PC-9 (cell line): ENCODE data around the gene INTS7. TPM values are rescaled to one million over a fixed set of nuclear protein-coding genes. Genes with fewer than 3 reads are reported as not detected.
"Not testable (repeated sequence)": the region's sequence is repeated elsewhere in the genome, so short reads cannot be mapped to it uniquely, and the experiment has no call there.

ENCODE experiments used
- BruUV-seq: library from RNA; stranded (reverse); fragments of 400-500 nt; replicated peaks from 2 replicates; lab custom pipeline; 2021; lab: Mats Ljungman, UMichigan
- CTCF ChIA-PET: fragments of 300-600 bp; sonication (Branson Sonifier 250); formaldehyde crosslinking; loops from one replicate; lab custom pipeline; 2022; ENCODE audit warnings: antibody characterized with exemption; lab: Charles Lee
- POLR2A ChIA-PET: fragments of 300-600 bp; sonication (Branson Sonifier 250); formaldehyde crosslinking; loops from one replicate; lab custom pipeline; 2022; ENCODE audit warnings: antibody characterized with exemption; ENCODE audit not compliant: unreplicated experiment; lab: Charles Lee
- DNase-seq, 2 experiments: peaks; one replicate each; pipeline versions ENCODE4 v3.0.0 to v3.0.0-alpha.2; 2015 to 2022; ENCODE audit warnings: mixed read lengths in 1 of 2
- H2AFZ ChIP-seq: fragments of 200-600 bp; sonication (generic); 2 replicates; pipeline ENCODE4 v1.8.1; 2017; ENCODE audit warnings: antibody characterized with exemption
- H3F3A ChIP-seq: fragments of 200-600 bp; sonication (generic); 2 replicates; pipeline ENCODE4 v1.8.1; 2017; ENCODE audit warnings: antibody characterized with exemption, mild to moderate bottlenecking, low read depth; ENCODE audit not compliant: insufficient read depth
- H3K27ac ChIP-seq: fragments of 200-600 bp; sonication (generic); 2 replicates; pipeline ENCODE4 v1.6.1; 2016; ENCODE audit warnings: mixed run types
- H3K27me3 ChIP-seq: fragments of 200-600 bp; sonication (generic); 2 replicates; pipeline ENCODE4 v1.6.1; 2016; ENCODE audit warnings: low read depth, mixed run types; ENCODE audit not compliant: insufficient read depth
- H3K36me3 ChIP-seq: fragments of 200-600 bp; sonication (generic); 2 replicates; pipeline ENCODE4 v1.6.1; 2016; ENCODE audit warnings: low read depth, mixed run types
- H3K4me1 ChIP-seq: fragments of 200-600 bp; sonication (generic); replicated peaks from 2 replicates; pipeline ENCODE4 v1.6.1; 2016; ENCODE audit warnings: mixed run types; ENCODE audit not compliant: insufficient read depth
- H3K4me2 ChIP-seq: fragments of 200-600 bp; sonication (generic); 2 replicates; pipeline ENCODE4 v1.6.1; 2017; ENCODE audit warnings: mixed run types
- H3K4me3 ChIP-seq: fragments of 200-600 bp; sonication (generic); 2 replicates; pipeline ENCODE4 v1.6.1; 2016; ENCODE audit warnings: mixed run types
- H3K79me2 ChIP-seq: fragments of 200-600 bp; sonication (generic); 2 replicates; pipeline ENCODE4 v1.6.1; 2017; ENCODE audit warnings: low read depth, mixed run types
- H3K9me2 ChIP-seq: fragments of 200-600 bp; sonication (generic); 2 replicates; pipeline ENCODE4 v1.8.1; 2017; ENCODE audit warnings: mild to moderate bottlenecking; ENCODE audit not compliant: insufficient read depth
- H3K9me3 ChIP-seq: fragments of 200-600 bp; sonication (generic); 2 replicates; pipeline ENCODE4 v1.8.1; 2016; ENCODE audit warnings: low read depth; ENCODE audit not compliant: insufficient read depth
- H4K20me1 ChIP-seq: fragments of 200-600 bp; sonication (generic); 2 replicates; pipeline ENCODE4 v1.8.1; 2017; ENCODE audit not compliant: insufficient read depth
- CTCF ChIP-seq: fragments of 200-600 bp; sonication (generic); conservative IDR thresholded peaks from 2 replicates; pipeline ENCODE4 v1.6.1; 2017; ENCODE audit warnings: mixed run types, antibody characterized with exemption, mild to moderate bottlenecking, moderate library complexity
- EZH2 ChIP-seq: fragments of 200-600 bp; sonication (generic); IDR thresholded peaks from 2 replicates; pipeline ENCODE4 v1.8.0; 2017; ENCODE audit warnings: antibody characterized with exemption, low read depth
- intact Hi-C: fragments of 100-400 bp; cut with micrococcal nuclease; formaldehyde crosslinking; loops from one replicate; pipeline ENCODE4 v1.10.0; 2022; ENCODE audit not compliant: unreplicated experiment
- total RNA-seq: library from RNA; stranded (reverse); gene quantifications from 2 replicates; pipeline ENCODE4 v1.2.3, GENCODE V29; 2021

INTS7 gene
- total RNA-seq, 1 experiment from 2014 or later, result 24.7 TPM

- CTCF ChIA-PET, result no interaction called here
- H4K20me1 ChIP-seq, result no peaks in the 10 kb centered on the region
- POLR2A ChIA-PET, result no interaction called here
- no peaks in the 10 kb centered on the region for H3K79me2 ChIP-seq
- H2AFZ ChIP-seq, result no peak overlapping the region
- H3K9me3 ChIP-seq, result no peaks in the 10 kb centered on the region
- intact Hi-C loops, result no loop called here
- no peak overlapping the region for H3K4me2 ChIP-seq
- peak in 1 of 2 experiments; percentile 43 for DNase-seq
- no peak overlapping the region for H3K4me3 ChIP-seq
- peaks cover 32% of the 10 kb centered on the region for H3K4me1 ChIP-seq
- no peaks in the 10 kb centered on the region for H3K9me2 ChIP-seq
- H3K27ac ChIP-seq, result no peak overlapping the region
- no peak for TF ChIP-seq EZH2
- TF ChIP-seq CTCF, result no peak
- H3K27me3 ChIP-seq, result no peaks in the 10 kb centered on the region
- H3K36me3 ChIP-seq, result no peaks in the 10 kb centered on the region
- no TSS peak for BruUV-seq
- peaks cover 16% of the 10 kb centered on the region; the same call in 1 of the 2 replicates for H3F3A ChIP-seq
Observed at GRCh38 chr1:211920141-211920572, 115.2 kb downstream of the INTS7 start.

GRCh38 chr1:211918843-211919414 is 116.4 kb downstream of the INTS7 start:
- intact Hi-C loops, result no loop called here
- Histone ChIP-seq H3K9me2 (no peaks in the 10 kb centered on the region), H3K27ac (no peak overlapping the region), H3K36me3 (no peaks in the 10 kb centered on the region), H3K79me2 (no peaks in the 10 kb centered on the region), H3K27me3 (no peaks in the 10 kb centered on the region), H3K9me3 (no peaks in the 10 kb centered on the region), H3F3A (peaks cover 11% of the 10 kb centered on the region; the same call in 1 of the 2 replicates), H4K20me1 (no peaks in the 10 kb centered on the region), H3K4me3 (no peak overlapping the region), H3K4me2 (no peak overlapping the region), H2AFZ (no peak overlapping the region), H3K4me1 (peaks cover 27% of the 10 kb centered on the region)
- no TSS peak for BruUV-seq
- no peak for DNase-seq
- POLR2A ChIA-PET, result no interaction called here
- TF ChIP-seq EZH2 (no peak), CTCF (no peak)
- CTCF ChIA-PET, result no interaction called here

- H3K4me2 ChIP-seq, CTCF ChIA-PET, H3K4me3 ChIP-seq, H3K9me3 ChIP-seq, H3K36me3 ChIP-seq, H3K79me2 ChIP-seq, intact Hi-C loops, DNase-seq, POLR2A ChIA-PET, H3K9me2 ChIP-seq, H3K27ac ChIP-seq, H2AFZ ChIP-seq, H3K27me3 ChIP-seq, BruUV-seq, H4K20me1 ChIP-seq: not testable (repeated sequence)
- Histone ChIP-seq H3K4me1 (peaks cover 42% of the 10 kb centered on the region), H3F3A (peaks cover 28% of the 10 kb centered on the region)
Observed at GRCh38 chr1:211916458-211916857, 118.9 kb downstream of the INTS7 start.

GRCh38 chr1:211915924-211916323 is 119.4 kb downstream of the INTS7 start:
- H3K27me3 ChIP-seq, result no peaks in the 10 kb centered on the region
- no peak for TF ChIP-seq CTCF
- no peak for TF ChIP-seq EZH2
- intact Hi-C loops, result no loop called here
- peaks cover 34% of the 10 kb centered on the region for H3F3A ChIP-seq
- H3K4me3 ChIP-seq, result no peak overlapping the region
- POLR2A ChIA-PET, result no interaction called here
- no peaks in the 10 kb centered on the region for H4K20me1 ChIP-seq
- H3K4me1 ChIP-seq, result peaks cover 48% of the 10 kb centered on the region
- no peak overlapping the region for H3K27ac ChIP-seq
- no TSS peak for BruUV-seq
- CTCF ChIA-PET, result no interaction called here
- no peaks in the 10 kb centered on the region for H3K9me3 ChIP-seq
- H3K79me2 ChIP-seq, result no peaks in the 10 kb centered on the region
- H2AFZ ChIP-seq, result no peak overlapping the region
- H3K9me2 ChIP-seq, result no peaks in the 10 kb centered on the region
- DNase-seq, result no peak
- H3K4me2 ChIP-seq, result no peak overlapping the region
- no peaks in the 10 kb centered on the region for H3K36me3 ChIP-seq
